ENCODE data around the gene STARD7. TPM values are rescaled to one million over a fixed set of nuclear protein-coding genes. Genes with fewer than 3 reads are reported as not detected.

STARD7 gene
- total RNA-seq, 1 donor from 2014 or later = 147 TPM

- H3K9me3 ChIP-seq = no peaks in the 10 kb centered on the region
- H3K36me3 ChIP-seq = no peaks in the 10 kb centered on the region
- intact Hi-C loops (cut with DNase I) = no loop called here
- DNase-seq (no peak), ATAC-seq (no peak)
- no peak for TF ChIP-seq CTCF (IDR thresholded peaks at IDR 0.05)
- no peak overlapping the region for H3K4me3 ChIP-seq
- H3K4me1 ChIP-seq = no peaks in the 10 kb centered on the region
- peaks cover 6% of the 10 kb centered on the region for H3K27me3 ChIP-seq (ENCODE audit: low read depth)
- H3K27ac ChIP-seq = no peak overlapping the region
These were observed 49.4 kb downstream of the STARD7 start for GRCh38 chr2:96159084-96159830.

- no peak overlapping the region for H3K4me3 ChIP-seq
- ATAC-seq (no peak), DNase-seq (no peak)
- no peaks in the 10 kb centered on the region for H3K36me3 ChIP-seq
- H3K27me3 ChIP-seq (ENCODE audit: low read depth) = no peaks in the 10 kb centered on the region
- H3K27ac ChIP-seq = no peak overlapping the region
- H3K4me1 ChIP-seq = no peaks in the 10 kb centered on the region
- TF ChIP-seq CTCF (IDR thresholded peaks at IDR 0.05) = no peak
- intact Hi-C loops (cut with DNase I) = no loop called here
- no peaks in the 10 kb centered on the region for H3K9me3 ChIP-seq
These were observed 50.1 kb downstream of the STARD7 start for GRCh38 chr2:96158554-96158940.

- intact Hi-C loops (cut with DNase I) = no loop called here
- no peak for TF ChIP-seq CTCF (IDR thresholded peaks at IDR 0.05)
- DNase-seq (peak; percentile 53), ATAC-seq (peak; percentile 38 to 48)
- no peaks in the 10 kb centered on the region for H3K27me3 ChIP-seq (ENCODE audit: low read depth)
- no peaks in the 10 kb centered on the region for H3K4me1 ChIP-seq
- no peak overlapping the region for H3K4me3 ChIP-seq
- no peaks in the 10 kb centered on the region for H3K36me3 ChIP-seq
- H3K27ac ChIP-seq = no peak overlapping the region
- H3K9me3 ChIP-seq = no peaks in the 10 kb centered on the region
These were observed 50.7 kb downstream of the STARD7 start for GRCh38 chr2:96157649-96158553.

GRCh38 chr2:96156926-96157648 is 51.5 kb downstream of the STARD7 start:
- no peak for TF ChIP-seq CTCF (IDR thresholded peaks at IDR 0.05)
- ATAC-seq = peak in 1 of 2 donors; percentile 4
- Histone ChIP-seq H3K4me3 (no peak overlapping the region), H3K36me3 (no peaks in the 10 kb centered on the region), H3K9me3 (no peaks in the 10 kb centered on the region), H3K27me3 (ENCODE audit: low read depth) (no peaks in the 10 kb centered on the region), H3K4me1 (no peaks in the 10 kb centered on the region), H3K27ac (no peak overlapping the region)
- peak; percentile 41 for DNase-seq
- intact Hi-C loops (cut with DNase I) = no loop called here

GRCh38 chr2:96156011-96156820 is 52.4 kb downstream of the STARD7 start:
- no peak overlapping the region for H3K27ac ChIP-seq
- no peak overlapping the region for H3K4me3 ChIP-seq
- DNase-seq = no peak
- no peaks in the 10 kb centered on the region for H3K9me3 ChIP-seq
- ATAC-seq = no peak
- no peaks in the 10 kb centered on the region for H3K36me3 ChIP-seq
- no peak for TF ChIP-seq CTCF (IDR thresholded peaks at IDR 0.05)
- intact Hi-C loops (cut with DNase I) = no loop called here
- no peaks in the 10 kb centered on the region for H3K27me3 ChIP-seq (ENCODE audit: low read depth)
- no peaks in the 10 kb centered on the region for H3K4me1 ChIP-seq

All from lower lobe of right lung (tissue), 2 donors.